ENCODE data around the gene ZNF787.
"Not testable (repeated sequence)": the region's sequence is repeated elsewhere in the genome, so short reads cannot be mapped to it uniquely, and the experiment has no call there.

Gene ZNF787

GRCh38 chr19:56121180-56122167 lies at the start of gene ZNF787:
Gene ZNF787 (minus strand): TSS chr19:56121295. CDS start chr19:56103217, 18,078 bp downstream.
- DNase-seq, result peak; percentile 99

DNA sequence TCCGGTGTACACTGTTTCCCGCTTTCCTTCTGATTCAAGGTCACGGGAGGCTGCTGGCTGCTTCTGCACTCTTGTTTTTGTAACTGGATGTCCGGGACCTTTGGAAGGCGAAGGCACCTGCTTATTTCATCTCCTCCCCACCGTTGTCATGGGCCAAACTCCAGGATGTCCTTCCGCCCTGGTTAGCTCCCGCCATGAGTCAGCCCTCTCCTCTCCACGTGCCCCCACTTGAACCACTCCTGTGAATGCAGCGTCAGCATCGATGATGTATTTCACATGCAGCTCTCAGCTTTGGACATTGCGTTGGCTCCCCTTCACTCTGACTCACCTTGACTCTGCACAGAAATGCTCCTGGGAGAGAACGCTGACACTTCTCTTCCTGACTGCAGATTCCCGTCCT lies 49.2 kb upstream of the ZNF787 start:
- DNase-seq, result no peak

DNA sequence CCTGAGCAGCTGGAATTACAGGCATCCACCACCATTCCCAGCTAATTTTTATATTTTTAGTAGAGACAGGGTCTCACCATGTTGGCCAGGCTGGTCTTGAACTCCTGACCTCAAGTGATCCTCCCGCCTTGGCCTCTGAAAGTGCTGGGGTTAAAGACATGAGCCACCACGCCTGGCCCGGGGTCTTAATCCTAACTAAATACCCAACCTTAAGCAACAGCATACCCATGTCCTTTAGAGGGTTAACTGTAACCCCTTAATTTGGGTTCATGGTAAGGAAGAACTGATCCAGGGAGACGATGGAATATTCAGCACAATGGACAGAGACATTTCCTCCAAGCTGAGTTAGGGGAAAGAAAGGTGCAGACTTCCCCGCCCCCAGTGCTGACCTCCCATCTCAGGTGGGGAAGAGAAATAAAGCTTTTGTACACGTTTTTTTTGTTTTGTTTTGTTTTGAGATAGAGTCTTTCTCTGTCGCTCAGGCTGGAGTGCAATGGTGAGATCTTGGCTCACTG lies 46.0 kb upstream of the ZNF787 start:
- DNase-seq, result no peak

DNA sequence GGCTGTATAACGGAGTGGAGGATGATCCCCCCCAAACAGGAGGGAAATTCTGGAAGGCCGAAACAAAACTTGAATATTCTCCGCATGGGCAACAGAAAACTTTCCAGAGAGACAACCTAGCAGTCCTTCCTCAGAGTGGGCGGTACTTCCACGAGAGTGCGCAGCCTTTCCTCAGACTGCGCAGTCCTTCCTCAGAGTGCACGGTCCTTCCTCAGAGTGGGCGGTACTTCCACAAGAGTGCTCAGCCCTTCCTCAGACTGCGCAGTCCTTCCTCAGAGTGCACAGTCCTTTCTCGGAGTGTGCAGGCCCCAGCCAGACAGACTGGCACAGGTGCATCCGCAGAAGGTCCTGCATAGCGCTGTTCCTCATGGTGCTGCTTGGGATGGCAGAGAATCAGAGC lies 42.0 kb upstream of the ZNF787 start:
- DNase-seq, result no peak

DNA sequence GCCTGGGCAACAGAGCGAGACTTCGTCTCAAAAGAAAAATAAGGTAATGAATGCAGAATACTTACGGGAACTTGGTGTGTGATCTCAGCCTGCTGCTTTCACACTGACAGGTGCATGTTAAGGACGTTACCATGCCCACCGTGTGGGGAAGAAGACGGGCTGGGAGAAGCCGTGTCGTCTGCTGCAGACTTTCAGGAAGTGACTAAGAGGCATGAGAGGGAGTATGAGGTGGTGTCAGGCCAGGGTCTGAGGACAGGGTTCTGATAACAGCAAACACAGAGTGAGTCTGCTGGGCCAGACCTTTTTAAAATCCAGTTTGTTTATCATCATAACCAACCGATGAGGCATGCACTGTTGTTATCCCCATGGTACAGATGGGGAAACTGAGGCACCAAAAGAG lies 41.2 kb upstream of the ZNF787 start:
- DNase-seq, result no peak

DNA sequence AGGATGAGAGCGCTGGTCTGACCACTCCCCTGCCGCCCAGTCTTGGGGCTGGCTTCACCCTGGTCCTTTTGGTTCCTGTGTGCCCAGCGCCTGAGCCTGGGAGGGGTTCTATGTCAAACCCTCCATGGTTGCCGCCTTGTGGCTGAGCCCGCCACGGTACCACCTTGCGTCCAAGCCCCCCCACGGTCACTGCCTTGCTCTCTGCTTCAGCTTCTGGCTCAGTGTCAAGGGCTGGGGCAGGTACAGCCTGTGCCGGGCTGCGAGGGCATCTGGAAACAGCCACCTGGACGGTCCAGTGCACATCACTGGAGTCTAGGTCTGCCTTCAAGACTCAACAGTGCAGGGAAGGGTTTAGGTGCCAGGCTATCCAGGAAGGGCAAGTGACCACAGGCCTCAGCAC lies 40.4 kb upstream of the ZNF787 start:
- DNase-seq, result no peak

DNA sequence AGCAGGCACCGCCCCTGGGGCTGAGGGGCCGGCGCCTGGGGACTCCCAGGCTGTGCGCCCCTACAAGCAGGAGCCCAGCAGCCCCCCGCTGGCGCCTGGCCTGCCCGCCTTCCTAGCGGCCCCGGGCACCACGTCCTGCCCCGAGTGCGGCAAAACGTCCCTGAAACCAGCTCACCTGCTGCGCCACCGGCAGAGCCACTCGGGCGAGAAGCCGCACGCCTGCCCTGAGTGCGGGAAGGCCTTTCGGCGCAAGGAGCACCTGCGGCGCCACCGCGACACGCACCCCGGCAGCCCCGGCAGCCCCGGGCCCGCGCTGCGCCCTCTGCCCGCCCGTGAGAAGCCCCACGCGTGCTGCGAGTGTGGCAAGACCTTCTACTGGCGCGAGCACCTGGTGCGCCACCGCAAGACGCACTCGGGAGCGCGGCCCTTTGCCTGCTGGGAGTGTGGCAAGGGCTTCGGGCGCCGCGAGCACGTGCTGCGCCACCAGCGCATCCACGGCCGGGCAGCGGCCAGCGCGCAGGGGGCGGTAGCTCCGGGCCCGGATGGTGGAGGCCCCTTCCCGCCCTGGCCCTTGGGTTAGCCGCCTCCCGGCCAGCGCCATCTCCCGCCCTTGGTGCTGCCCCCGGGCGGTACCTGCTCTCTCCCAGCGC lies 38.7 kb upstream of the ZNF787 start:
- no peak for DNase-seq

- no peak for DNase-seq
Measured at GRCh38 chr19:56159009-56159559, 38.0 kb upstream of the ZNF787 start.

- no peak for DNase-seq
Measured at GRCh38 chr19:56158170-56158757, 37.2 kb upstream of the ZNF787 start.

DNA sequence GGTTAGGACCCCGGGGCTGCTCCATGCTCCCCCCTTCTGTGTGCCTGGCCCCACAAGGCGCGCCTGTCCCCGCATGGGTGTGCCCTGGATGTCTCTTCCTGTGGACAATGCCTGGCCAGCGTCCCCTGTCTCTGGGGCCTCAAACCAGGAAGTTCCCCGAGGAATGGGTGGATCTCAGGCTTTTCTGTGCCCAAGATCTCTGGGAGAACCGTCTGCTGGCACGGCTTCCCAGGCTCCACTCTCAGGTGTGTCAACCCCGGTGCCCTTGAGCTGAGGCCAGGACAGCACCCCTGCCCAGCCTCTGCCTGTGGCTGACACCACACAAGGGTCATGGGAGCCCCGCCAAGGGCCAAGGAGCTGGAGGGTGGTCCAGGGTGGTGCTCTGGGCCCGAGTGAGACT lies 35.7 kb upstream of the ZNF787 start:
- no peak for DNase-seq

GRCh38 chr19:56155124-56155687 lies 34.1 kb upstream of the ZNF787 start:
- no peak for DNase-seq

- DNase-seq, result no peak
Measured at GRCh38 chr19:56153507-56153906, 32.4 kb upstream of the ZNF787 start.

DNA sequence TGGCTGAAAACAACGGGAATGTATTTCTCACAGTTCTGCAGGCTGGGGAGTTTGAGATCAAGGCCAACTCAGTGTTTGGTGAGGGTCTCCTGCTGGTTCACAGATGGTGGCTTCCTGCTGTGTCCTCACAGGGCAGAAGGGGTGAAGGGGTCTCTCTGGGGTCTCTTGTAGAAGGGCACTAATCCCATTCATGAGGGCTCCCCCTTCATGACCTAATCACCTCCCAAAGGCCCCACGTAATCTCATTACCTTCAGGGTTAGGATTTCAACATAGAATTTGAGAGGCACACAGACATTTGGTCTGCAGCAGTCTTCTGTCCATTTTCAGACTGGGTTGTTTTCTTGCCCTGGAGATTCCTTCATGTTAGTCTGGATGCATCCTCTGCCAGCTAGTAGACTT lies 31.5 kb upstream of the ZNF787 start:
- DNase-seq, result no peak

DNA sequence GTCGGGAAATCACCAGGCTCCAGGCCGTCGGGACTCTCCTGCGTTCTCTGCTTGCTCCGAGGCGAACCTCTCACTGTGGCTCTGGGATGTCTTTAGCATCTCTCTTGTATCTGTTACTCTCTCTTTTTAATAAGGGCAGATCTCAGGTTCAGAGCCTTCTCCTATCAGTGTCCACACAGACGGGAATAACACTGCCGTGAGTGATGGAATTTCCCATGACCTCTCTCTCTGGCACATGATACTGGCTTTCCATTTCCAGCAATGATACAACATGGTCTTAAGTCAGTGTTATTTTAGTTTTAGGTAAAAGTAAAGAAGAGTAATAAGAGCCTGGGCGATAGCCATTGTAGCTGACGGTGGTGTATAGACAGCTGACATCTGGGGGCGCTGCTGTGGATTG lies 29.3 kb upstream of the ZNF787 start:
- DNase-seq, result no peak

DNA sequence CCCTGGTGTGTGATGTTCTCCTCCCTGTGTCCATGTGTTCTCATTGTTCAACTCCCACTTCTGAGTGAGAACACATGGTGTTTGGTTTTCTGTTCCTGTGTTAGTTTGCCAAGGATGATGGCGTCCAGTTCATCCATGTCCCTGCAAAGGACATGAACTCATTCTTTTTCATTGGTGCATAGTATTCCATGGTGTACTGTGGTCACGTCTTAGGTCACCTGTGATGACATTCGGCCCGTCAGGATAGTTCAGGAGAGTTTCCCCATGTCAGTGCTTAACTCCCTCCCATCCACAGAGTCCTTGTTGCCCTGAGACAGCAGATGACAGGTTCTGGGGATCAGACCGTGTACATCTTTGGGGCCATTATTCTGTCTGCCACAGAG lies 28.6 kb upstream of the ZNF787 start:
- DNase-seq, result no peak

DNA sequence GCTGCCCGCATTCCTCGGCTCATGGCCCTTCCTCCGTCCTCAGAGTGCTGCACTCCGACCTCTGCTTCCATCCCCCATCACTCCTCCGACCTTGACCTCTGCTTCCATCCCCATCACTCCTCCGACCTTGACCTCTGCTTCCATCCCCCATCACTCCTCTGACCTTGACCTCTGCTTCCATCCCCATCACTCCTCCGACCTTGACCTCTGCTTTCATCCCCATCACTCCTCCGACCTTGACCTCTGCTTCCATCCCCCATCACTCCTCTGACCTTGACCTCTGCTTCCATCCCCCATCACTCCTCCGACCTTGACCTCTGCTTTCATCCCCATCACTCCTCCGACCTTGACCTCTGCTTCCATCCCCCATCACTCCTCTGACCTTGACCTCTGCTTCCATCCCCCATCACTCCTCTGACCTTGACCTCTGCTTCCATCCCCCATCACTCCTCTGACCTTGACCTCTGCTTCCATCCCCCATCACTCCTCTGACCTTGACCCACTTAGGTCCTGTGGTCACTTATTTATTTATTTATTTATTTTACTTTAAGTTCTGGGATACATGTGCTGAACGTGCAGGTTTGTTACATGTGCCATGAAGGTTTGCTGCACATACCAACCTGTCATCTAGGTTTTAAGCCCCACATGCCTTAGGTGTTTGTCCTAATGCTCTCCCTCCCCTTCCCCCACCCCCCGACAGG lies 28.0 kb upstream of the ZNF787 start:
- not testable (repeated sequence) for DNase-seq

GRCh38 chr19:56148096-56148495 lies 27.0 kb upstream of the ZNF787 start:
- no peak for DNase-seq

GRCh38 chr19:56147307-56147706 lies 26.2 kb upstream of the ZNF787 start:
- DNase-seq, result no peak

- no peak for DNase-seq
Measured at GRCh38 chr19:56146904-56147303, 25.8 kb upstream of the ZNF787 start.

DNA sequence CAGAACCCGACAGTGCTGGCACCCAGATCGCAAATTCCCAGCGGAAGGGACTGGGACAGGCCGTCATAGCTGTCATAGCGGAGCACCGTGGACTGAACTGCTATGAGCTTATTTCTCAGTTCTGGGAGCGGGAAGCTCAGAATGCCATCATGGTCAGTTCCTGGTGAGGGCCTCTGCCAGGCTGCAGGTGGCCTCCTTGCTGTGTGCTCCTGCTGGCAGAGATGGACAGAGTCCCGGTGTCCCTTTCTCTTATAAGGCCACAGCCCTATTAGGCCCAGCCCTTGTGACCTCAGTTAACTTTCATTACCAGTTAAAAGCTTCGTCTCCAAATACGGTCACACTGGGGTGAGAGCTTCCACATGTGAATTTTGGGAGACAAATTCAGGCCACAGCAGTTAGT lies 24.6 kb upstream of the ZNF787 start:
- no peak for DNase-seq

DNA sequence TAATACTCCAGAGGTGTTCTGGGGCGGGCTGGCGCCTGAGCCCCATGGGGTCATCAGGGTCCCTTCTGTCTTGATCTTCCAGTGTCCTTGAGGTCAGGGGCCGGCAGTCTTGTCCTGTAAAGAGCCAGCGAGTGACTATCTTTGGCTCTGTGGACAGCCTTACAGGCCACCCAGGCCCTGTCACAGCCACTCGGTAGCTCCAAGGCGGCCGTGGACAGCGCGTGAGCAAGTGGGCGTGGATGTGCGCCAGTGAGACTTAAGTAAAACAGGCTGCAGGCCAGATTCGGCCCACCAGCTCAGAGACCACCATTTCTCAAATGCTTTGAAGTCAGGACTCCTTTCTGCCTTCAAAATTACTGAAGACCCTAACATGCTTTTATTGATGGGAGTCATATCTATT lies 23.7 kb upstream of the ZNF787 start:
- no peak for DNase-seq

DNA sequence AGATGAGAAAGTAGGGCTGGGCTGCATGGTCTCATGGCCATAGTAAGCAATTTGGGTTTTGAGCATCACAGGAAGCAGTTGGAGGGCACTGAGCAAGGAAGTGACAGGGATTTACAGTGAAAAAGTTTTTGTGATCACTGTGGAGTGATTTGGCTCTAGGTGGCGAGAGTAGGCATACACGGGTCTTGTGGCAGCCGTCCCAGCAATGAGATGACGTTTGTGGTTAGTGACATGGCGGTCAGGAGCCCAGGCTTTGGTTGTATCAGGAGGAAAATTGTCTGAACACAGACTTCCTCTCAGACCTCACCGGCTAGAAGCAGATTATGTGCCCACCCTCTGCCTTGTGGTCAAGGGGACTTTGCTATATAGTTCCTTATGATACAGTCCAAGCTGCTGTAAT lies 23.3 kb upstream of the ZNF787 start:
- no peak for DNase-seq
